Activated gamma-delta T cell (primary cell): ENCODE results near the gene ANKFN1.
"Not testable (repeated sequence)": the region's sequence is repeated elsewhere in the genome, so short reads cannot be mapped to it uniquely, and the experiment has no call there.

ENCODE experiments used
- DNase-seq: peaks from one replicate; lab custom pipeline; 2025; lab: John Stamatoyannopoulos, UW

ANKFN1 gene

DNA sequence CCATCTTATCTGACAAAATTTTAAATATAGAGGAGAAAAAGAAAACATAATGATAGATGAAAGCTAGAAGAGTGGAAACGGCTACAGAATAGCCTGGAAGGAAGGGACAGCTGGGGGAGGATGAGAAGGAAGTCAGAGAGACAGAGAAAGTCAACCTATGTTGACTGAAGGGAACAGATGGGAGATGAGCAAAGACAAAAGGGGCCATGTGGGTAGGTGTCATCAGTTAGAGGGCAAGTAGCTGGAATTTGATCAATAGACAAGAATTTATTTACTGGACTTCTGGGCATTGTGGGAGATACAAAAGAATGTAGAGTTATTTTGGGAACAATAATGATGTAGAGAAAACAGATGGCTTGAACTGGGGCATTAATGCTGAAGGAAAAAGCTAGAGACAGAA, 194.4 kb downstream of the ANKFN1 start:
- DNase-seq = no peak

DNA sequence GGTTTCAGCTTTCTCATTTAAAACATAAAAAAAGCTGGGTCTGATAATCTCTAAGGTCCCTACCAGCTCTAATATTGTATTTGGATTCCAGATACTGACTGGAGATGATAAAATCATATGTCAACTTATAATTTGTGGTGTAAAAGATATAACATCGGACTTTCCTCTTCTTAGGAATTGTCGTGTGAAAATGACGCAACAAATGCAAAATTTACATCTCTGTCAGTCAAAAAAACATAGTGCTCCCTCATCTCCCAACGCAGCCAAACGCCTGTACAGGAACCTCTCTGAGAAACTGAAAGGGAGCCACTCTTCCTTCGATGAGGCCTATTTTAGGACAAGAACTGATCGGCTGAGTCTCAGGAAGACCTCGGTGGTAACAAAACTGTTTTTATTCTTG, 197.3 kb downstream of the ANKFN1 start:
- DNase-seq = no peak

DNA sequence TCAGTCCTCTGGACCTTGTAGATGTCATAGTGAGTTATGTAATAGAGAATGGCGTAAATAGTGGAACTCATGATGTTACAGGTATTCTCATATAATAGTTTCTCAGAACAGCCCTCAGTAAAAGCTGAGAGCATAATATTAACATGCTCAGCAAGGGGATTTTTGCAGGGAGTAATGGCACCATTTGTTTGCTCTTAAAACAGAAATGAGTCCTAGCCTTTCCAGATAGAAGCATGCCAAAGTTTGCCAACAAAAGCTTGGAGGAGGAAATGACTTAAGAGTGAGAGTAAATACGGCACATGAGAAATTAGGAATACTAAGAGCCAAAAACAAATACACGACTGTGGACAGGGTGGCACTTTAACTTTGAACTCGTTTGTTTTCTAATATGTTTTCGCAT, 198.4 kb downstream of the ANKFN1 start:
- DNase-seq = no peak

DNA sequence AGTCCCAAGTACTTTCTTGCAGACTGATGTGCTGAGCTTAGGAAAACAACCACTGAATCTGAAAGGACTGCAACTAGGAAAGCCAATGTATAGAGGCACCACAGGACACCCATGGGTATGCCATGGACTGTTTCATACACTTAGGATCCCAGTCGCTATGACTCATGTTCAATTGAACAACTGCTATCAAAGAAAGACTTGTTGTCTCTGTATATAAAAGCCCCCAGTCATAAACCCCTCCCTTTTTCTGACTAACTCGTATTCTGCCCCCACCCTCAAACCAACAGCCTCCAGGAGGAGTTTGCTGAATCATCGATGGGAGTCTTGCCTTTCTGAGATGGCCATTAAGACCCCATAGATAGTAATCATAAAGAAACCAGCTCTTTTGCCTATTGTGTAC, 205.4 kb downstream of the ANKFN1 start:
- no peak for DNase-seq

DNA sequence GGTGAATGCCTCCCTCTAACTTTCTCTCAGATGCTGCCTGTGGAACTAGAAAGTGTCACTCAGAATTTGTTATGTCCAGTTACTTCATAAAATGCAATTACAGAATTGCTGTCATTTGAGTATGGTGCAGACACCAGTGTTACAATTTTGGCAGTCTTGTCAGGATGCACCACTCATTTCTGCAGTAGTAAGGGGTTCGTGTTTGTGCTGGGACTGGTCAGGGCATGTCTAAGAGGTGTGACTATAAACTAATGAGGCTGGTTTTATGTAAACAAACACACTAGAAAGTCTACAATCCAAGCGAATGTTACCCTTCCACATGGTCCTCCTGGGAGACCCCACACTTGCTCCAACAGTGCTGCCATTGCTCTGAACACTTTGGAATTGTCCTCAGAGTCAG, 206.2 kb downstream of the ANKFN1 start:
- DNase-seq = no peak

DNA sequence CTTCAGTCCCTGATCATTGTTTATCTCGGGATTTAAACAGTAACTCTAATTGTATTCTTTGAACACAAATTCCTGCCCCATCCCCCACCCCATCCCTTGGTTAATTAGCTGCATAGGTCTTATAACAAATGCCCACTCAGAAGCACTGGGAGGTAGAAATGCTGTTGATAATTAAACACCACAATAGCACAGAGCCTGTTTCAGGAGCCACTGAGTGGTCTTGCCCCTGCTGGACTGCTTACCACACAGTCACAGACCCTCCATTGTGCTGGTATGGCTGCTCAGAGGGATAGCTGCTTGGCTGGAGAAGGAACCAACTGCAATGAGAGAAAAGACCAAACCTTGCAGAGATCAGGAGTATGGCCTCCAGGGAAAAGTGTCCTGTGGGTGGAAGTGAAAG, 214.1 kb downstream of the ANKFN1 start:
- no peak for DNase-seq

DNA sequence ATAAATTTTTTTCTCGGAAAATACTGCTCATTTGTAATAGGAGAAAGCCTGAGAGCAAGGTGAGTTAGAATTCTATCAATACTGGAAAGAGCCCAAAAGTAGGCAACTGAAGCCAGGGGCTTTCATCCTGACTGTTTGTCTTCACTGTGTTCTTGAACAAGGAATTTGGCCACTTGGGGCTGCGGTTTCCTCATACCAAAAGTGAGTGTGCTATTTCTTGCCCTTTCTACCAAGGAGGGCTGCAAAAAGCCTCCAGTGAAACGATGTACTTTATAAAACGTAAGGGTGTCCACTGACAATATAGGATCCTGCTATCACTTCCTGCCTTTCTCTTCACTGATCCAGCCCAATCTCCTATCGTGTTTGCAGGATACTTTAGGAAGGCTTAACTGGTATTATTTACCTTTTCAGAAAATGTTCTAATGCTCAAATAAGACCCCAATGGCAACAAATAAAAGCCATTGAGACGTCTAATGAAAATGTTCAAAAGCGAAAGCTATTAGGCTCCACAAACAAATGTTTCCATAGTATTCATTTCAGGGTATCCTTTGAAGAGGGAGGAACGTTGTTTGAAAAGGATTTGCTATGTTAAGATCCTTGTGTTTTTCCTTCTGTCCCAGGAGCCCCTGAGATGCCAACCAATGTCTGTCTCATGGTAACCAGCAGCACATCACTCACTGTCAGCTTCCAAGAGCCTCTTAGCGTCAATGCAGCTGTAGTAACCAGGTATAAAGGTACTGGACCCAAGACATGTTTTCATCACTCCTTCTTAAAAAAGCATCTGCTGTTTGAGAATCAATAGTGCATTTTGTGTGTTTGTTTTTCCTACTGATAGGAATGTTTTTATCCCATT, 220.9 kb downstream of the ANKFN1 start:
- no peak for DNase-seq

DNA sequence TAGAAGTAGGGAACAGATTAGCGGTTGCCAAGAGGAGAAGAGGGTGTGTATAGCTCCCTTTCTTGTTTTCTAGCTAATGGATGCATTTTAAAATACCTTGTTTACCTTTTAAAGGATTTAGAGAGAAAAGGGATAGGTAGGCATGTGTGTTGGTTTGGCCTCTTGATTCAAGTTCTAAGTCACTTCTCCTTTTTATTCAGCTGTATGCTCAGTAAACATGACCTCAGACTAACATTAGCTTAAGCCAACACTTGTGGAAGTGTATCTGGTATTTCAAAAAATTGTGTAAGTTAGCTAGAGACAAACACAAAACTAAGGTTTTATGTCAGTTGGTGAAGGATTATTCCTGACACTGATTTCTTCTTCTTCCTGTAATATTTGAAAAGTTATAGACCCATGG, 236.1 kb downstream of the ANKFN1 start:
- no peak for DNase-seq

DNA sequence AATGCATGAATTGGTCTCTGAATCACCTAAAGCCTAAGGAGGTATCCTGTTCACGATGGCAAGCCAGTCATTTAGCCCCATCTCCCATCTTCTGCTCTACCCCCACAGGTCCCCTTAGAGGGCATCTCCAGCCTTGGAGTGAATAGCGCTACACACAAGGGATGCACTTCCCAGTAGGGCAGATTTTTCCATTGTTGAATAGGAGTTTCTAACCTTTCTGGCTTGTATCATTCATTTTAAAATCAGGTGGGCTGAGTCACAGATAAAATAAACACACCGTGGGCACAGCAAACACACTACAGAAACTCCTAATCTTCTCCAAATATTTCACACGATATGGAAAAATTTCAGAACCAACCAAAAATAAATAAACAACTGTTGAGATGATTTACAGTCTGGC, 239.0 kb downstream of the ANKFN1 start:
- no peak for DNase-seq

DNA sequence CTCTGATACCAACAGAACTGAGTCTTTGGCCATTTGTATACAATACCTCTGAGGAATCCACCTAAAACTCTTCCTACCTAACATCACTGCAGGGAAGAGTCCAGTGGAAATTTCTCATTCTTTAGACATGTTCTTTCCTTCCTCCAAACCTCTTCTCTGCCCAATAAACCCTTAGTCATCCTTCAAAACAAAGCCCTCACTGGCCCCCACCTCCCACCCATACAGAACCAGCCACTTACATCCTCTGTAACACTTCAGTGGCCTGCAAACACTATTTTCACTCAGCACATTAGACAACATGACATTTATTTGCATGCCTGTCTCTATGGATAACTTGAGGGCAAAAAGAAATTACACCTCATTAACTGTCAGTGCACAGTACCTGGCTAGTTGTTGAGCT, 239.9 kb downstream of the ANKFN1 start:
- no peak for DNase-seq

DNA sequence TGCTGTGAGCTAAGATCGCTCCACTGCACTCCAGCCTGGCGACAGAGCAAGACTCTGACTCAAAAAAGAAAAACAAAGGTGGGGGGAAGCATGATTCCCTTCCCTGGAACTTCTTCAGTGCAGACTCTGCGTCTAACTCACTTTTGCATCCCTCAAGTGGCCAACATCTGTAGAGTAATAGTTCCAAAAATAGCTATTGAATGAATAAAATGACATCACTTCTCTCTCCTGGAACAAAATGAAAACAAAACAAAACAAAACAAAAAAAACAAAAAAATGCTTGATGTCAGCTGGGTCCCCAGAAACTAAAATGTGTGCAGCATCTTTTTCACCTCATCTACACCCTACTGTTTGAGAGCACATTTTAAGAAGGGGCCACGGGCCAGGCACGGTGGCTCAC, 242.5 kb downstream of the ANKFN1 start:
- no peak for DNase-seq

DNA sequence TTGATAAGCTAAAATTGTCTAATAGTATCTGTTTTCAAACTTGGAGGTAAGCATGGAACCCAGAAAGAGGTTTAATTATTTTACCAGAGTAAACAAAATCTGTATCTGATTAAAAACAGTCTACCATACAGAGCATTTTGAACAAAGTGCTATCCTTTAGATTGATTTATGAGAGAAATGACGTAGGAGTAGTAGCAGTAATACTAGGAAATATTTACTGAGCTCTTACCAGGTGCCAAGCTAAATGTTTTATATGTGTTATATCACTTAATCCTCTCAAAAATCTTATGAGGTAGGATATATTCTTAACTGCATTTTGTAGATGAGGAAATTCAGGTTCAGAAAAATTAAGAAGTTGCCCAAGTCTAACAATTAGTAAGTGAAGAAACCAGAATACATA, 253.8 kb downstream of the ANKFN1 start:
- no peak for DNase-seq

DNA sequence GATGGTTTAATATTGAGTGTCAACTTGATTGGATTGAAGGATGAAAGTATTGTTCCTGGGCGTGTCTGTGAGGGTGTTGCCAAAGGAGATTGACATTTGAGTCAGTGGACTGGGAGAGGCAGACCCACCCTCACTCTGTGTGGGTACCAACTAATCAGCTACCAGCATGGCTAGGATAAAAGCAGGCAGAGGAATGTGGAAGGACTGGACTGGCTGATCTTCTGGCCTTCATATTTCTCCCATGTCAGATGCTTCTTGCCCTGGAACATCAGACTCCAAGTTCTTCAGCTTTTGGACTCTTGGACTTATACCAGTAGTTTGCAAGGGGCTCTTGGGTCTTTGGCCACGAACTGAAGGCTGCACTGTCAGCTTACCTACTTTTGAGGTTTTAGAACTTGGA, 259.1 kb downstream of the ANKFN1 start:
- DNase-seq = not testable (repeated sequence)

DNA sequence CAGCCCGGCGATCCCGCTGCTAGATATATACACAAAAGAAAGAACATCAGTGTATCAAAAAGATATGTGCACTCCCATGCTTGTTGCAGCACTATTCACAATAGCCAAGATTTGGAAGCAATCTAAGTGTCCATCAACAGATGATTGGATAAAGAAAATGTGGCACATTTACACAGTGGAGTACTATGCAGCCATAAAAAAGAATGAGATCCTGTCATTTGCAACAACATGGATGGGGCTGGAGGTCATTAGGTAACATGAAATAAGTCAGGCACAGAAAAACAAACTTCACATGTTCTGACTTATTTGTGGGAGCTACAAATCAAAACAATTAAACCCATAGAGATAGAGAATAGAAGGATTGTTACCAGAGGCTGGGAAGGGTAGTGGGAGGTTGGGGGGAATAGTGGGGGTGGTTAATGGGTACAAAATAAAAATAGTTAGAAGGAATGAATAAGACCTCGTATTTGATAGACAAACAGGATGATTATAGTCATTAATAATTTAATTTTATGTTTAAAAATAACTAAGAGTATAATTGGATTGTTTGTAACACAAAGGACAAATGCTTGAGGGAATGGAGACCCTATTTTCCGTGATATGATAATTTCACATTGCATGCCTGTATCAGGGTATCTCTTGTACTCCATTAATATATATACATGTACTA, 263.5 kb downstream of the ANKFN1 start:
- no peak for DNase-seq

DNA sequence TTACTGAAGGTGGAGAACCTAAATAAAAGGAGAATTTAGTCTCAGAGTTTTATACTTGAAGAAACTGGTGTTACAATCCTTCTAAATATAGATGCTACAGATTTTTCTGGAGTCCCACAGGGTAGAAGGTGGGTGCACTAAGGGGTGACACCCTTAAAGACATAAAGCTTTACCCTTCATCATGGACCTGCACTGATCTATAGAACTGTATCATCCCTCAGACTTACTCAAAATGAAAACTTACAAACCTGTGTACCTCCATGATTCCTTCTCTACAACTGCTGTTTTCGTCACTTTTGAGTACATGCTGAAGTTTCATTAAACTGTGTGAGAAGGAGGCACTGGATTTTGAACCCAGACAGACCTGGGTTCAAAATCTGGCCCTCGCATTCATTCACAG, 270.7 kb downstream of the ANKFN1 start:
- DNase-seq = no peak

DNA sequence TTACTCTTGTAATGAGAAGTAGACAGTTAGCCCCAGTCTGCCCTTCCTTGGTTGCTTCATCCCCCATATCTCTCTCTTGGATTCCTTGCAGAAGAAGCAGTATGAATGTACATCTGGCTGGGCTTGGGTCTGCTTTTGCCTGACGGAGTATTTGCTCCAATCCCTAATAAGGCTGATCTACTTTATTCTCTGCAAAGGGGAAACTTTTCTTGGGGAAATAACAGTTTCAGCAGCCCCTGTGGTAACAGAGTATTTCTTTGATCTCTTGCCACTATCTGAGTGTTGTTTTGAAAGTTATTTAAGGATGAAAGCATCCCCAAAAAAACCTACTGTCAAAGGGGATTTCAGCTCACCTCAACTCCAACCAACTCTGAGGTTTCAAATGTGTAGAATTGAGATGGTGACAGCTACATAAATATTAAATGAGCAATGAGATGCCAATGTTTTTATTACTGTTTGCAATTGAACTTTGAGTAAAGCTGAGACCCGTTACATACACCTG, 271.3 kb downstream of the ANKFN1 start:
- no peak for DNase-seq

DNA sequence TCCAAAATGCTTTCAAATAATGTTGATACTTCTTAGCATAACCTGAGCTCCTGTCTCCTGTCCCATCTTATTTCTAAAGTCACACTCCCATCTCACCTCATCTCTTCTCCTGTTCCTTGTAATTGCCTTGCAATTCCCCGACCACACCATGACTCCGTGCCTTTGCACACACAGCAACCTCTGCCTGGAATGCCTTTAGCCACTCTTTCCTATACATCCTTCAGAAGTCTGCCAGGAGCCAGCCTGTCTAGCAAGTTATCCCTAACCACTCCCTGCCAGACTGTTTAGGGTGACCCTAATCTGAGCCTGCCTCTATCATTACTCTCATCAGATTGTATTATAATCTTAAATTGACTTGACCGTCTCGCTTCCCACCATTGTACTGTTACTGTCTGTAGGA, 272.2 kb downstream of the ANKFN1 start:
- no peak for DNase-seq

DNA sequence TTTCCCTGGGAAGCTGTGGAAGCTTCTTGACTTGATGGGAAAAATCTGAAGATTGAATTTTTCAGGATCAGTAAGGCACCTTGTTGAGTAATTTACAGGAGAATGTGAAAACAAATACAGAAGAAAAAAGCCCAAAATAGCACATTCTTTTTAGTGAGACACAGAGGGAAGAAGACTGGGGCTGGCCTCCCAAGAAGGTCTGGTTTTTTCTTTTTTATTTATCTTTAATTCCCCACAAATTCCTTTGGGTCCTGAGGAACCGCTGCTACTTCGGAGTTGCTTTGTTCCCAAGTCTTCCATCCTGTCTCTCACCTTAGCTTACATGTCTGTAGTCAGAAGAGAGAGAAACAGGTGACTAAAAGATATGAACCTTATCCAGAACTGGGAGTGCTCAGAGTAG, 273.6 kb downstream of the ANKFN1 start:
- DNase-seq = no peak

DNA sequence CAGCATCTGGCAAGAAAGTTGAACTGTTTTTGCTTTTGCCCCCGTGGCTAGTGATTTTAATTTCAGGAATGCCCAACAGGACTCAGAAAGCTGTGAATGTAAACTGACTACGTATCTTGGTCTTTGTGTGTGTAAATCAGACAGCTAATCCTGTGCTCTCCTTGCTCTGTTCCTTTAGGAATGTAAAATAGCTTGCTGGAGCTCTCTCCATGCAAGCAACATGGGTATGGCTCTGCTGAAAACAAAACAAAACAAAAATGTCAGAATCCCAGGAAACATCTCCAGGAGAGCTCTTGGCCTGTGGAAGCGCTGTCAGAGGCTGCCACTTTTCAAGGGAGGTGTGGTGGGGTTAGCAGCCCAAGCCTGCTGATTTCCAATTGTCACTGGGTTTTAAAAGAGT, 278.5 kb downstream of the ANKFN1 start:
- DNase-seq = no peak

DNA sequence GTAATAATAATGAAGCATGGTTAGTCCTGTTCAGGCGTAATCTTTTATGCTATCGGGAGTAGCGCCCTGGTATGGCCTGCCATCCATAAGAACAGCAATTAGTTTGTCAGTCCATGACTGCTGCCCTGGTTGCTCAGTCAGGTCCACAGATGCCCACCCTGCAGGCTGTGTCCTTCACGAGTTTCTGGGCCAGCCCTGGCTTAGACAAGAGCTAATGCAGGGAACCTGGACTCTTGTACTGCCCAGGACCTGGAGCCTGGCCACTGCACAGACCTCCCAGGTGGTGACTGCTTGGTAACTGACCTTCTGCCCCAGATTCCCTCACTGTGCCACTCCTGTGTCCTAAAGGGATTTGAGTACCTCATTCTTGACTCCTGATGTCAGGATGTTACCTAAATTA, 279.2 kb downstream of the ANKFN1 start:
- no peak for DNase-seq

DNA sequence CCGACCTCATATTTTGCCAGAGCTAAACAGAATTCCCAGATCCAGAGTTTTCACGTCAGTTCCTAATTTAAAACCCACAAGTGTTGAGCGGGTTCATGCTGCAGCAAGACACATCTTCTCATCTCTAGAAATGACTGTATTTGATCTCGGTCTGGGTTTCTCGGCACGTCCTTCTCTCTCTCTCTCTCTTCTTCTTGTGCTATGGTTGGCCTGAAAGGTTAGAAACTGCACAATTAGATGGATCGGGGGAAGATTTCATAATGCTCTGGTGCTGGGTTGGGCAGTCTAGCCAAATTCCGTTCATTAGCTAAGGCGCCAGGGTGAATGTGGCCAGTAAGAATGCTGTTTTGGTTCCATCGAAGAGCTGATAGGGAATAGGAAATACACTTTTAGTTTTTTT, 281.3 kb downstream of the ANKFN1 start:
- no peak for DNase-seq

DNA sequence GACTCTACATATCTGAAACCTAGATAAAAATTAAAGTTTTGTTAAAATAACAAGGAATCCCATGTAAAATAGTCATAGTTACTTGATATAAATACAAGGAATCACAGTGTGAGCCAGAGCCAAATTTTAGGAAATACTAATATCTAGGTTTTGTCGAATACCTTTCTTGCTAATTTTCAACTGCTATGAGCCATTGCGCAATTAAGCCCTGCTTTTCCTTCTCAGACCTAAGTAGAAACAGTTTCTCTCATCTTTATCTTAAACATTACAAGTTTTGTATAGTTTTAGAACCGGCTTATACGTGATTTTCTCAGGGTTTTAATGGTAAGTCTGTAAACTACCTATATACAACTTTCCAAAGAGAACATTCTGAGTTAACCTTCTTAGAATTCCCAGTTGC, 282.9 kb downstream of the ANKFN1 start:
- no peak for DNase-seq

DNA sequence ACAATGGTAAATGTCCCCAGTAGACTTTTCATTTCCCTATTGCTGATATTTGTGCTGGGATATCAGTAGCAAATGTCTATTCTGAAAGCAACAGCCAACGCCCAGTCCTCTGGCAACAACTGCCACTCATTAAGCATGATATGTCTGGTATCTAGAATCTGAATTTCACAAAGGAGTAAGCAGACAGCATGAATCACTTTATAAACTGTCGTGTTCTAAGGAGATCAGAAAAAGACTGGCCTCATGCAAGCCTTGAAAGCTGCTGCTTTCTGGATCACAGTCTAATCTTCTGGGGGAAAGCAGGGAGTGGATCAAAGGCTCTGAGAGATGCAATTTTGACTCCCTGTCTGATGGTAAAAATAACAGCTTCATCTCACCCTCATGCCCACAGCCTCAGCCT, 287.1 kb downstream of the ANKFN1 start:
- no peak for DNase-seq

DNA sequence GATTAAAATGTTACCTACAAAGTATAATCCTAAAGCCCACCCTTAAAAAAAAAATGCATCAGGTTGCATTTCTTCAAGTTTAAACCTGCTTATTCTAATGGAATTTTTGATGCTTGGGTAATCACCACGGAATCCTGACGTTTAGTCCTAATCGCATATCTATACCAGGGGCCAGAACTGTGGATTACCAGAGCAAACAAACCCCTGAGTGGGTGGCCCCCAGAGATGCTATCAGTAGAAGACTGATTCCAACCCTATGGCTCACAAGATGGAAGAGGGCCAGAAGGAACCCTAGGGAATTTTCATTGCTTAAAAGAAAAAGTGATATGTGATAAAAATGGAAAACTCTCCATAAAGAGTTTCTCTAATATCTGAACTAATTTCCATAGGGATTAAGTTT, 288.0 kb downstream of the ANKFN1 start:
- no peak for DNase-seq
